T-helper 17 cell (primary cell): ENCODE results near the gene MKS1. TPM values are rescaled to one million over a fixed set of nuclear protein-coding genes. Genes with fewer than 3 reads are reported as not detected.

Experiments
- ATAC-seq: fragments of 150-1000 bp; cut with Tn5 transposase; 2 replicates; pipeline ENCODE4 v1.10.0; 2021; ENCODE audit warnings: mild to moderate bottlenecking, moderate library complexity
- DNase-seq, 3 donors: peaks; one replicate each; pipeline versions ENCODE4 v3.0.0 to v3.0.0-alpha.2; 2020 to 2021
- H3K9me3 ChIP-seq: one replicate; pipeline ENCODE4 v1.7.0; 2013; ENCODE audit warnings: low read length, mild to moderate bottlenecking; ENCODE audit not compliant: control insufficient read depth, poor library complexity, severe bottlenecking
- H3K27ac Mint-ChIP-seq: one replicate; pipeline ENCODE4 v1.8.0; 2022; ENCODE audit warnings: mild to moderate bottlenecking, moderate library complexity, mixed read lengths
- H3K27me3 Mint-ChIP-seq: one replicate; pipeline ENCODE4 v1.8.0; 2022; ENCODE audit warnings: mixed read lengths
- H3K36me3 Mint-ChIP-seq: one replicate; pipeline ENCODE4 v1.8.0; 2022; ENCODE audit warnings: low read depth, mixed read lengths
- H3K4me1 Mint-ChIP-seq: one replicate; pipeline ENCODE4 v1.8.0; 2022; ENCODE audit warnings: mild to moderate bottlenecking, mixed read lengths
- H3K4me3 Mint-ChIP-seq: one replicate; pipeline ENCODE4 v1.8.0; 2022; ENCODE audit warnings: mild to moderate bottlenecking, moderate library complexity, mixed read lengths
- total RNA-seq, 4 donors: library from RNA in 2 of 4; stranded (reverse) in 2 of 4; gene quantifications; one replicate each; pipeline ENCODE4 v1.2.3 and lab custom pipeline; 2022 to 2026

MKS1 gene
- total RNA-seq, 2 donors from 2014 or later = 7.6 to 7.7 TPM

DNA sequence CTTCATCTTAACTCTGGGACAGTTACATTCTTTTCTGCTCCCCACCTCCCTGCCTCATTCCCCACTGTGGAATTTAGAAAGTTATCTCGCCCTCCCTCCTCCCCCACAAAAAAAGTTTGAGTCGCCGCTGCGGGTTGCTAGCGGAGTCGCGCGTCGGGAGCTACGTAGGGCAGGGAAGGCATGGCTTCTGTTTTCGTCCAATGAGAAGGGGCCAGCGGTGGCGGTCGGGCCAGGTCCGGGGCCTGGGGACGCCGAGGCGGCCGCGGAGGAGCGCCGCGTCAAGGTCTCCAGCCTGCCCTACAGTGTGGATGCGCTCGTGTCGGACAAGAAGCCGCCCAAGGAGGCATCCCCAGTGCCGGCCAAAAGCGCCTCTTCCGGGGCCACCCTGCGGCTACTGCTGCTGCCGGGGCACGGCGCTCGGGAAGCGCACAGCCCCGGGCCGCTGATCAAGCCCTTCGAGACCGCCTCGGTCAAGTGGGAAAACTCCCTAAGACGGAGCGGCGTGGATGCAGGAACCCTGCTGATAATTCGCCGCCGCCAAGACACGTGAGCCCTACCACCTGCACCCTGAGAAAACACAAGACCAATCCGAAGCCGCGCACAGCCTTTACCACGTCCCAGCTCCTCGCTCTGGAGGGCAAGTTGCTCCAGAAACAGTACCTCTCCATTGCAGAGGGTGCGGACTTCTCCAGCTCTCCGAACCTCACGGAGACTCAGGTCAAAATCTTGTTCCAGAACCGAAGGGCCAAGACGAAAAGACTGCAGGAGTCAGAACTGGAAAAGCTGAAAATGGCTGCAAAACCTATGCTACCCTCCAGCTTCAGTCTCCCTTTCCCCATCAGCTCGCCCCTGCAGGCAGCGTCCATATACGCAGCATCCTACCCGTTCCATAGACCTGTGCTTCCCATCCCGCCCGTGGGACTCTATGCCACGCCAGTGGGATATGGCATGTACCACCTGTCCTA lies 61.9 kb downstream of the MKS1 start:
- DNase-seq (peak; percentile 26 to 29 (median 27)), ATAC-seq (peak; percentile 60)
- Mint-ChIP-seq H3K4me1 (peaks cover 38% of the 10 kb centered on the region), H3K4me3 (peak overlapping the region; percentile 92), H3K27ac (peak overlapping the region; percentile 96), H3K36me3 (peaks cover 7% of the 10 kb centered on the region), H3K27me3 (no peaks in the 10 kb centered on the region)
- H3K9me3 ChIP-seq = no peaks in the 10 kb centered on the region

Other genes with a start within 250 kb of the MKS1 start
- 10 to 100 TPM; 41.7 to 48.7 TPM for gene VEZF1, start 231.0 kb downstream of the MKS1 start, total RNA-seq
- 100 to 1,000 TPM in 1 of 2 donors, 10 to 100 TPM in 1; 94.9 to 107 TPM for gene SRSF1, start 212.0 kb downstream of the MKS1 start, total RNA-seq
- 10 to 100 TPM; 41.0 to 44.1 TPM for gene DYNLL2, start 135.8 kb downstream of the MKS1 start, total RNA-seq
- gene OR4D1, start 70.9 kb downstream of the MKS1 start, total RNA-seq = 1 to 10 TPM; 1.0 to 1.2 TPM
- not detected for gene OR4D2, start 52.3 kb downstream of the MKS1 start, total RNA-seq
- gene EPX, start 26.5 kb downstream of the MKS1 start, total RNA-seq = not detected
- gene LPO, start 19.3 kb upstream of the MKS1 start, total RNA-seq = under 1 TPM in 1 of 2 donors, not detected in 1; 0.44 TPM
- gene MPO, start 61.7 kb upstream of the MKS1 start, total RNA-seq = under 1 TPM in 1 of 2 donors, not detected in 1; 0.07 TPM
- 10 to 100 TPM; 30.5 to 32.8 TPM for gene TSPOAP1, start 109.5 kb upstream of the MKS1 start, total RNA-seq
- 10 to 100 TPM; 41.3 to 50.6 TPM for gene SUPT4H1, start 132.9 kb upstream of the MKS1 start, total RNA-seq
- under 1 TPM; 0.57 to 0.94 TPM for gene RNF43, start 198.3 kb upstream of the MKS1 start, total RNA-seq